ENCODE data around the gene LDAH.

Gene LDAH

DNA sequence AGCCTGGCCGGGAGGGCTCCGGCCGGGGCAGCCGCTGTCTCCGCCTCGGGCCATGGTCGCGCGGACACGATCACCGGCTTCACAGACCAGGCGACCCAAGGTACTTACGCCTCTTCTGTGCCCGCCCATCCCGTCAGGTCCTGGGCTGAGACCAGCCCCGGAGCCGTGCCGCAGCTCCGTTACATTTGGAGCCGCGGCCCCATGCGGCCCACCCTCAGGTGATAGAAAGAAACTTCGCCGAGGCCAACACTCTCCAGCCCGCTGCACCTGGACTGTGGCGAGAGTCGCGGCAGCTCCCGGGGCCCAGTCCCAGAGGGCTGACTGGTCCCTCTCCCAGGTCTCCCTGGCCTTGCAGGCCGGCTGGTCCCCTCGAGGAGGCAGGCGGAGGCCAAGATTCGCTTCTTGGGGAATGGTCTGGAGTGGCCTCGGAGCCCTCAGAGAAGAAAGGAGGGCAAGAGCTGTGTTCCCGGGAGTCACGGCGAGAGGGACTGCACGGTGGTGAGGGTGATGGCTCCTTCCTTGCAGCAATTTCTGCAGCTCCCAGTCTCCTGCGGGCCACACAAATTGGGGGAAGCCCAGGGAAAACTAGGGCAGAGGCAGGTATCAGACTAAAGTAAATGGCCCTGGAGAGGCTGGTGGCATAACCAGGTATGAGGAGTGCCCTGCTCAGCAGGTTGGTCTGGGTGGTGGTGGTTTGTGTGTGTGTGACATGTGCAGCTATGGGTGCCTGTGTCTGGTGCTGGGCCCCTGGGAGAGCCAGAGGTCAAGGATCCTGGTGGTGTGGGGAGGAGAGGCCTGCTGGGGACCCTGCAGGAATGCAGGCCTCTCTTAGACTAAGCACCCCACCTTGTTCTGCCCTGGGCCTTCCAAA is 155.1 kb downstream of the LDAH start:
- DNase-seq (ENCODE audit: low read depth): no peak

DNA sequence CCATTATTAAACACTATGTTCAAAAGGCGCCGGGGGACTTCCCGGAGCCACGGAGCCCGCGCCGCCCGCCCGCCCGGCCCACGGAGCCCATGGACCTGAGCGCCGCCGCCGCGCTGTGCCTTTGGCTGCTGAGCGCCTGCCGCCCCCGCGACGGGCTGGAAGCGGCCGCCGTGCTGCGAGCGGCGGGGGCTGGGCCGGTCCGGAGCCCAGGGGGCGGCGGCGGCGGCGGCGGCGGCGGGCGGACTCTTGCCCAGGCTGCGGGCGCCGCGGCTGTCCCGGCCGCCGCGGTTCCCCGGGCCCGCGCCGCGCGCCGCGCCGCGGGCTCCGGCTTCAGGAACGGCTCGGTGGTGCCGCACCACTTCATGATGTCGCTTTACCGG is 155.8 kb downstream of the LDAH start:
- DNase-seq (ENCODE audit: low read depth): no peak

DNA sequence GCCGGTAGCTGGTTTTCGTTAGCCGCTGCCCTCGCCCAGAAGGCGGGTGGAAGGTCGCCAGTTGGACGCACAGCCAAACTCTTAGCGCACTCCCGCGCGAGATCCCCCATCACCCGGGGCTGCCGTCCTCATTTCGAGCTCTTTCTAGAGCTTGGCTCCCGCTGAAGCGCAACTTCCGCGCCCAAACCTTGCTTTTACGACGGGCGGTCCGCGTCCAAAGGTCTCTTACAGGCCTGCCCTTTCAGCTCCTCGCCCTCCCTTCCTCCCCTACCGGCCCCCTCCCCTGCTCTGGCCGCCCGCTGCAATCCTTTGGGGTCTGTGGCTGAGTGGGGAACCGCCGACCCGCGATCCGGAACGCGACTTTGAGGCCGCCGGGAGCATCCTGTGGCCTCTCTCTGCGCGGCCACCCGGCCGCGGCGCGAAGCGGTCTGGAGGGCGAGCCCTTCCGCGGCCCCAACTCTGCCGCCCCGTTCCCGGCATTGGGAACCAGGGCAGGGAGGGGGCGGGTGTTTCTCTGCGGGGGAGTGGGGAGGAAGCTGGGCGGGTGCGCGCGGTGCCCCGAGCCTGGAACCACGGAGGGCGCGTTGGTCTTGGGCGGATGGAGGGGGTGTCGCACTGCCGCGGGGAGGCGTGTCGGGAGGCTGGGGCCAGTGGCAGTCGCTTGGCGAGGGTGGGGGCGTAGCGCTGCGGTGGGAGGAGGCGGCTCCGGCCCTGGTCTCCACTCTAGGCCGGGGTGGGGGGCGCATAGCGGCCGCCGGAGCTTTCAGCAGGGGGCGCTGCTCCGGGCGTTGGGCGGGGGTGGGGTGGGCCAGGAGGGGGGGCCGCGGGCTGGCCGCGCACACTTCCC is 156.4 kb downstream of the LDAH start, which contains the start of gene GDF7:
TSS of gene GDF7 (plus strand) at position 841 of the 847 bp plus-strand sequence. CDS start 96 bp downstream, outside the sequence.
- no peak for DNase-seq (ENCODE audit: low read depth)

GRCh38 chr2:20666005-20666303 is 156.9 kb downstream of the LDAH start:
- no peak for DNase-seq (ENCODE audit: low read depth)

DNA sequence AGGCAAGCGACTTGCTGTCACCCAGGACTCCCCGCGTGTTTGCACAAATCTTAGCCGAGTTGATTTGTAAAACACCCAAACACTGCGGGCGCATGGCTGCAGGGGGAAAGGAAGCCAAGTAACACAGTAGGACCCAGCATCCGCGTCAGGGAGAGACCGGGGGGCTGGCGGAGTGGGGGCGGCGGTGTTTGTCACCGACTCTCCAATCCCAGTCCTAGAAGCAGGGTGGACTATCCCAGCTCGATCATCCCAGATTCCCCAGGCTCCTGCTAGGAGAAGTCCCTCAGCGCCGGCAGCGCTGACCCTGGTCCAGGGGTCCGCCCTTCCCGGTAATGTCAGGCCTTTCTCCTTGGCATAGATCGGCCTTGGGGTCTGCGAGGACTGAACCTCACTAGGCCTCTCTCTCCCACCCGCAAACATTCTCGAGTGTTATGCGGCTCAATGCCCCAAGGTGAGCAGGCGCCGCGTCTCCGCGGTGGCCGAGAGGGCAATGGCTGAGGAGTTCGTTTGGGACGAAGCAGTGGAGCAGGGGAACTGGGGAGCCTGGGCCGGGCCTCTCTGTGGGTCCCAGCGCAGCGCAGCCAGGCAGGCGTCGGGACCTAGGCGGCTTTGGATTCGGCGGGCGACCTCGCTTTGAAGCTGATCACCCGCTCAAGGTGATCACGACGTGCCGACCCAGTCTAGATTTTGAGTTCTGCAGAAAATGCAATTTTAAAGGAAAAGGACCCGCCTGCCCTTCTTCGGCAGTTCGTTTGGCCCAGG is 157.5 kb downstream of the LDAH start:
- DNase-seq (ENCODE audit: low read depth): no peak

GRCh38 chr2:20664431-20665242 is 158.3 kb downstream of the LDAH start:
- DNase-seq (ENCODE audit: low read depth): no peak

GRCh38 chr2:20664071-20664390 is 158.9 kb downstream of the LDAH start:
- DNase-seq (ENCODE audit: low read depth): no peak

GRCh38 chr2:20663196-20664070 is 159.5 kb downstream of the LDAH start:
- no peak for DNase-seq (ENCODE audit: low read depth)

- DNase-seq (ENCODE audit: low read depth): no peak
Measured at GRCh38 chr2:20662308-20662937, 160.5 kb downstream of the LDAH start.

- DNase-seq (ENCODE audit: low read depth): peak; percentile 45
Measured at GRCh38 chr2:20661421-20662307, 161.2 kb downstream of the LDAH start.

- DNase-seq (ENCODE audit: low read depth): no peak
Measured at GRCh38 chr2:20660506-20661420, 162.1 kb downstream of the LDAH start.

GRCh38 chr2:20657522-20658235 is 165.2 kb downstream of the LDAH start:
- no peak for DNase-seq (ENCODE audit: low read depth)

- DNase-seq (ENCODE audit: low read depth): no peak
Measured at GRCh38 chr2:20656561-20656960, 166.3 kb downstream of the LDAH start.

DNA sequence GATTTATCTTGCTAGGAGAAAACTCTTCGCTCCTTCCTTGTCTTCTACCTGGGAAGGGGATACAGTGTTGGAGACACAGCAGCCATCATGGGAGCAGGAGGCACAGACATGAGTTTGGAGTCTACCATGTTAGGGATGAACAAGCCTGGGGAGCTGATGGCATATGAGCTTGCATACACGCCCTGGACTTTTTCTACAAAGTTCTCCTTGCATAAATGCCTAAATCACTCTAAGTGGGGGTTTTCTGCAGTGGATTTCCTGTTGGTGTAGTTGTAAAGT is 168.4 kb downstream of the LDAH start:
- no peak for DNase-seq (ENCODE audit: low read depth)

- no peak for DNase-seq (ENCODE audit: low read depth)
Measured at GRCh38 chr2:20653695-20654534, 169.0 kb downstream of the LDAH start.

DNA sequence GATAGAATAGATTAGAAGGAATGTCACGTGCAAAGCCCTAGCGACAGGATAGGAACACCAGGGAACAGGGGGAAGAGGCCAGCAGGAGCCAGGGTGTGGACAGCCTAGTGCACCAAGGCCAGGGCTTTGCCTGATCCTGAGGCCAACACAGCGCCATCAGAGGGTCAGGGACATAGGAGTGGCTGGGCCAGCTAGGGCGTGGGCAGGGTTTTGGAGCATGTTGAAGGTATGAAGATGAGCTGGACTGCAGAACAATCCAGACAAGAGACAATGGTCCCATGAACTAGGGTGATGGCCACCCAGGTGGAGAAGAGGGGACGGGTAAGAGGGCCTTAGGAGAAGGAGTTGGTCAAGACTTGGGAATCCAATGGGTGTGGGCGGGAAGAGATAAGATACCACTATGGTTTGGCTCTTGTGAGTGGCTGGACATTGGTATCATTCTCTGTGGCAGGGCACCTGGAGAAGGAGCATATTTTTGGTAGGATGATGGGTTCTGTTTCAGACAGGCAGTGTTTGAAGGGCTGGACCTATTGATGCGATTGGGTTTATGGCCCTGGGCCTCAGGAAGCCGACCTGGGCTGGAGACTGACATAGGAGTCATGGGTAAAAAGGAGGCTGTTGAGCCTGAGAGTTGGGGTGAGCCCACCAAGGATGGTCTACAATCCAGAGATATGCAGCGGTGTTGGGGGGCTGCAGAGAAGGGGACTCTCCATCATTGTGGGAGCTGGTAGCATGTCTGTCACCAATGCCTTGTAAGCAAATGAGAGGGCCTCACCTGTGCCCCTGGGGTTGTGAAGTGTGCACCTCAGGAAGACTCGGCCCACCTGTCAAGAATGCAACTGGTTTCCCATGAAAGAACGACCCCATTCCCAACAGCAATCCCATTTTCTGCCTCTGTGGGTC is 170.0 kb downstream of the LDAH start:
- DNase-seq (ENCODE audit: low read depth): no peak
